ENCODE measurements around the gene DFFA.

- TF ChIP-seq CTCF (conservative IDR thresholded peaks at IDR 0.05; ENCODE audit: low read depth, low read length) (no peak), EZH2 (IDR thresholded peaks at IDR 0.05; ENCODE audit: borderline replicate concordance, low read depth, low read length, poor library complexity, severe bottlenecking) (no peak)
These were observed 45.3 kb upstream of the DFFA start for GRCh38 chr1:10517677-10517982.
